NCI-H1105 (cell line): ENCODE results near the gene FAM117B.
"Not testable (repeated sequence)": the region's sequence is repeated elsewhere in the genome, so short reads cannot be mapped to it uniquely, and the experiment has no call there.

ENCODE experiments used
- DNase-seq: peaks from one replicate; lab custom pipeline; 2025; lab: John Stamatoyannopoulos, UW

Gene FAM117B

DNA sequence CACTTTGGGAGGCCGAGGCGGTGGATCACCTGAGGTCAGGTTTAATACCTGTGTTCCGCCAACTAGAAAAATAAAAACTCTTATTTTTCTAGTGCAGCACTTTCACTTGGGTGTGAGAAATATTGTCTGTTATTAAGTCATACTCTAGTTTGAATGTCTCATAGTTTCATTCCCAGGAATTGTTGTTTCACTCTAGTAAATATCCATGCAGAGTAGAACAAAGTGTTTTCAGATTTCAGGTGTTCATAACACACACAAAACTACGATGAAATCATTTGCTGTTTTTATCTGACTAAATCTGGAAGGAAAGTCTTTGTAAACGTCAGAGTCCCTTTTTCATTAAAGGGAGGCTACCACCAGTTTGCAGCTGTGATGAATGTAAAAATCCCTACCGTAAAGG is 4.0 kb downstream of the FAM117B start:
- no peak for DNase-seq

GRCh38 chr2:202639231-202639630 is 4.5 kb downstream of the FAM117B start:
- no peak for DNase-seq

GRCh38 chr2:202642567-202642966 is 7.8 kb downstream of the FAM117B start:
- no peak for DNase-seq

GRCh38 chr2:202643012-202643858 is 8.5 kb downstream of the FAM117B start:
- no peak for DNase-seq

DNA sequence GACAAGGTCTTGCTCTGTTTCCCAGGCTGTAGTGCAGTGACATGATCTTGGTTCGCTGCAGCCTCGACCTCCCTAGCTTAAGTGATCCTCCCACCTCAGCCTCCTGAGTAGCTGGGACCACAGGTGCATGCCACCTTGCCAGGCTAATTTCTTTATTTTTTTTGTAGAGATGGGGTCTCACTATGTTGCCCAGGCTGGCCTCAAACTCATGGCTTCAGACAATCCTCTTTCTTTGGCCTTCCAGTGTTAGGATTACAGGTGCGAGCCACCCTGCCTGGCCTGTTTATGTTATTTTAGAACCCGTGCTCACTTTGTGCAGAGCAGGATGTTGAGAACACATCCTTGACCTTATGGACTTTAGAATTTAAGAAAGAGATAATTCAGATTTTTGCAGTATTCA is 17.4 kb downstream of the FAM117B start:
- no peak for DNase-seq

GRCh38 chr2:202653890-202654289 is 19.1 kb downstream of the FAM117B start:
- no peak for DNase-seq

DNA sequence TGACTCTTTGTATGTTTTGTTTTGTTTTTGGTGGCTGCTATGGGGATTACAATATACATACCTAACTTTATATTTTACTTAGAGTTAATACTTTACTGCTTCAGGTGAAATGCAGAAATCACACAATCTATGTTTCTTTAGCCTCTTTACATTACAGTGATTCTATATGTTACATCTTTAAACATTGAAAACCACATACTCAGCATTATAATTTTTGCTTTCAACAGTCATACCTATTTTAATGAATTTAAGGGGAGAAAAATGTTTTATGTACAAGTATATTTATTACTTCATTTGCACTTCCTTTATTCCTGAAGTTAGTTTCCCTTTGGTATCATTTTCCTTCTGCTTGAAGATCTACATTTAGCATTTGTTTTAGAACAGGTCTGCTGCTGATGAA is 23.1 kb downstream of the FAM117B start:
- DNase-seq: no peak

DNA sequence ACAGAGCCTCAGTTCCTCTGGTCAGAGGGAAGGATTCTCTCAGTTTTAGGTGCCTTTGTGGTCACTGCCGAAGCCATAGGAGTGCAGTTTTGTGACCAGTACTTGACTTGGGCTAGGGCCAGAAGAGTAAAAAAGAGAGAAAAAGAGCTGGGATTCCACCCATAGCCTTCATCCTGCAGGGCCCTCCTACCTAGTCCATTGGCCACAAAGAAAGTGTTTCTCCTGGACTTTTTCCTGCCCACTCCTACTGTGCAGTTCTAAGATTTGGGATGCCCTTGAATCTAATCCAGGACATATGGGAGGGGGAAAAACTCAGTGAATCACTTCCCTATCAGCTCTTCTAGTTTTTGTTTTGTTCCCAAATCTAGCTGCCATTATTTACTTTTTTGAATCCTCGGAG is 26.0 kb downstream of the FAM117B start:
- no peak for DNase-seq

DNA sequence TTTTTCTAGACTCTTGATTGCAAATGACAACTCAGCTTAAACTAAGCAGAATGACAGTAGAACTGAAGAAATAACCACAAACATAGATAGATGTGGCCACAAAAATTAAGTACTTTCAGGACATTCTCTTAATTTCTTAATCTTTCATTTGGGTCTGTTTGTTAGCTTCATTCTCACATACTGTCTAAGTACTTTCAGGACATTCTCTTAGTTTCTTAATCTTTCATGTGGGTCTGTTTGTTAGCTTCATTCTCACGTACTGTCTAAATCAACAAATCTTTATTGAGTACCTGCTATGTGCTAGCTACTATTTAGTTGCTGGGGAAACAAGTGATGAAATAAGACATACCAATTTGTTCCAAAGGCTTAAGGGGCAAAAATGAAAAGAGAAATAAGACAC is 35.1 kb downstream of the FAM117B start:
- no peak for DNase-seq

DNA sequence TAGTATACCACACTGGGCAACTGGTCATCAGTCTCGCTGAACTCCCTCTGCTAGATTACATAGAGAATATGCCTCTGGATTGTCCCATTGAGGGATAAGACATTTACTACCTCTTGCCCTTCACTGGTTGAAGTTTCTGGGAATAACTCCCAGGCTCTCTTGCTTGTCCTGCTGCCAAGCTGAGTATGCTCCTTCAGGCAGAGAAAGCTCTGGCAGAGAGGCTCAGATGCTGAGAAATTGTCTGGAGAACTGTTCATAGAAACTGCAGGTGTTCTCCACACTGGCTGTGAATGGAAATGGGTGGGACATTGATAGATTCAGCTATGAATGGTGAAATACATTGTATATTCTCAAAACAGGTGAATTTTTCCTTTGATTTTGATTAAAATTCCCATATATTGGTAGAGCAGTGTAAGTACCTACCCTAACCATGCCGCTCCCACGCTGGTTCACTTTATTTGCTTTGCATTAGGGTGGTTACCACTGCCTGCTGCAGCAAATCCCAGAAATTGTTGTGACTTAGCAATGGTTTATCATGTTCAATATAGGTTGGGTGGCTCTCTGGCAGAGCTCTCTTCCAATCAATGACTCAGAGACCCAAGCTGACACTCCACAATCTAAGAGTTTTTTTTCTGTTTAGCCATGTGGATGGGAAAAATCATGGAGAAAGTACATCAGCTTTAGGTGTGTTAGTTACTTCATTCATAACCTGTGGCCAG is 36.7 kb downstream of the FAM117B start:
- no peak for DNase-seq

DNA sequence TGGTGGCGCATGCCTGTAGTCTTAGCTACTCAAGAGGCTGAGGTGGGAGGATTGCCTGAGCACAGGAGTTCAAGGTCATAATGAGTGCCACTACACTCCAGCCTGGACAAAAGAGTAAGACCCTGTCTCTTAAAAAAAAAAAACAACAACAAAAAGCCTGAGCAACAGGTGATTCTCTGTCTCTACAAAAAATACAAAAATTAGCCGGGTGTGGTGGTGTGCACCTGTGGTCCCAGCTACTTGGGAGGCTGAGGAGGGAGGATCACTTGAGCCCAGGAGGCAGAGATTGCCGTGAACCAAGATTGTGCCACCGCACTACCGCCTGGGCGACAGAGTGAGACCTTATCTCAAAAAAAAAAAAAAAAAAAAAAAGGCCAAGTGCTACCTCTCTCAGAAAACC is 40.3 kb downstream of the FAM117B start:
- DNase-seq: not testable (repeated sequence)

- no peak for DNase-seq
Measured at GRCh38 chr2:202679980-202680379, 45.2 kb downstream of the FAM117B start.

DNA sequence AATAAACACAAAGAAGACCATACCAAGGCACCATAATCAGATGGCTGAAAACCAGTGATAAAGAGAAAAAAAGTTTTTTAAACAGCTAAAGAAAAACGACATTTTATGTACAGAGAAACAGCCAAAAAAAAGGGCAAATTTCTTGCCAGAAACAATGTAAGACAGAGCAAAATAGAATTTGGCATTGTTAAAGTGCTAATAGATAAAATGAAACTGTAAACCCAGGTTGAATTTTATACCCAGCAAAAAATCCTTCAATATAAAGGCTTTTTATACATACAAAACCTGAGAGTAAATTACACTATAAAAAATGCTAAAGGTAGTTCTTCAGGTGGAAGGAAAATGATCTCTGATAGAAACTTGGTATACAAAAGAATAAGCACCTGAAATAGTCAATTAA is 45.7 kb downstream of the FAM117B start:
- no peak for DNase-seq

DNA sequence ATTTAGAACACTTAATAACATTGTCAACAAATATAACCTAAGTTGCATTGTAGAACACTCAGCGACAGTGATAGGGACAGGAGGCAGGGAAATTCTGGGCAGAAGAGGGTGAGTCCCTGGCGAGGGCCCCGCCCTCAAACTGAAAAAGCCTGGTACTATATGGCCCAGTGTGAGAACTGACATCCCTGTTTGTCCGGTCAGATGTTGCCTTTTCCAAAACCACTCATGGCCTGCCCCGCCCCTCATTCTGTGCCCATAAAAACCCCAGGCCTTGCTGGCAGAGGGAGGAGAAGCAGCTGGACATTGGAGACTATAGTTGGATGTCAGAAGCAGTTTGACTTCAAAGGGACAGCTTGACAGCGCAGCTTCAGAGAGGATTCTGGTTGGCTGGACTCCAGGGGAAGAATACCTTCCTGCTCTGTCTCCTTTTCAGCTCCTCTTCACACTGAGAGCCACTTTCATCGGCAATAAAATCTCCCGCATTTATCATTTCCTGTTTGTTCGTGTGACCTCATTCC is 47.0 kb downstream of the FAM117B start:
- DNase-seq: no peak

GRCh38 chr2:202682274-202682673 is 47.5 kb downstream of the FAM117B start:
- DNase-seq: no peak

GRCh38 chr2:202687276-202687675 is 52.5 kb downstream of the FAM117B start:
- DNase-seq: no peak

DNA sequence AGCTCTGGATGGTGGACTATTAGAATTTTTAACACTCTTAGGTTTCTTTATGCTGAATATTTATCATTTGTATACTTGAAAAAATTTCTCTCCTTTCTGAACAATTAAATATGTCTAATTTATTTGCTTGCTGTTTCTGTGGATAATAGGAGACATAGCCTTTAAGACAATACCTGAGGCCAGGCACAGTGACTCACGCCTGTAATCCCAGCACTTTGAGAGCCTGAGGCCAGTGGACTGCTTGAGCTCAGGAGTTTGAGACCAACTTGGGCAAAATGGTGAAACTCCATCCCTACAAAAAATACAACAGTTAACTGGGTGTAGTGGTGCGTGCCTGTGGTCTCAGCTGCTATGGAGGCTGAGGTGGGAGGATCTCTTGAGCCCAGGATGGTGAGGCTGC is 54.7 kb downstream of the FAM117B start:
- DNase-seq: no peak

GRCh38 chr2:202689898-202690297 is 55.1 kb downstream of the FAM117B start:
- DNase-seq: no peak

DNA sequence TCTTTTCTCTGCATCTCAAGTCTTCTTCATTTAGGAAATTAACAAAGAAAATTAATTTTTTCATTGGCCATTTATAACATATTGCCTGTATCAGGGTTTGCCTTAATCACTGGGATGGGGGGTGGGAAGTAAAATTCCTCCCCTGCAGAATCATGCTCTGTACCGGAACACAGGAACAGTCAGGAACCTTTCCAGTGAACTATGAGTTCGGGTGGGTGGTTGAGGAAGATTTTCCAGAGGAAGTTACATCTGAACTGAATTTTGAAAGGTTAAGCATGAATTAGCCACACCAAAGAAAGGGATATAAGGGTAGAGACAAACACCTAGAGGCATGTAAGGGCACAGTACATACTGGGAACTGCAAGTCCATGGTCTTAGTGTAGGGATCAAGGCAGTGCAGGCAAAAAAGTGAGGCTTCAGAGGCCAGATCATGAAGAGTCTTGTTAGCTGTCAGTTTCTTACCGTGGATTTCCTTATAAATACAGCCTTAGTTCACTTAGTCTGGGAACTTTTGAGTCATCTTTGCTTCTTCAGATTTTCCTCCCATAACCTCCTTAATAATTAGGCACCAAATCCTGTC is 55.6 kb downstream of the FAM117B start:
- DNase-seq: no peak

- DNase-seq: no peak
Measured at GRCh38 chr2:202693503-202693902, 58.7 kb downstream of the FAM117B start.

DNA sequence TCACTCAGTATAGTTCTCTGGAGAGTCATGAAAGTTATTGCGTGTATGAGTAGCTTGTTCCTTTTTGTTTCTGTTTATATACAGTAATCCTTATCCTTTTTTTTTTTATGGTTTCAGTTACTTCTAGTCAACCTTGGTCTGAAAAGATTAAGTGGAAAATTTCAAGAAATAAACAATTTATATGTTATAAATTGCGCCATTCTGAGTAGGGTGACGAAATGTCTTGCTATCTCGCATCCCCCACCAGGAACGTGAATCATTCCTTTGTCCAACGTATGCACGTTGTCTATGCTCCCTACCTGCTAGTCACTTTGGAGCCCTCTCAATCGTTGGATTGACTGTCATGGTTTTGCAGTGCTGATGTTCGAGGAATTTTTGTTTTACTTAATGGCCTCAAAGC is 60.4 kb downstream of the FAM117B start:
- no peak for DNase-seq

- no peak for DNase-seq
Measured at GRCh38 chr2:202700075-202700901, 65.5 kb downstream of the FAM117B start.
